Measurements from ENCODE around the gene ARHGAP20.

ARHGAP20 gene

GRCh38 chr11:110600322-110600721, 111.9 kb downstream of the ARHGAP20 start:
- no peak for DNase-seq

GRCh38 chr11:110599207-110599606, 113.0 kb downstream of the ARHGAP20 start:
- DNase-seq: no peak

GRCh38 chr11:110598725-110599124, 113.5 kb downstream of the ARHGAP20 start:
- DNase-seq: no peak

GRCh38 chr11:110587972-110588371, 124.3 kb downstream of the ARHGAP20 start:
- DNase-seq: no peak

GRCh38 chr11:110587129-110587528, 125.1 kb downstream of the ARHGAP20 start:
- DNase-seq: no peak

GRCh38 chr11:110584150-110584549, 128.1 kb downstream of the ARHGAP20 start:
- DNase-seq: no peak

GRCh38 chr11:110582728-110583432, 129.4 kb downstream of the ARHGAP20 start:
- DNase-seq: no peak

GRCh38 chr11:110580571-110580970, 131.7 kb downstream of the ARHGAP20 start:
- DNase-seq: no peak

GRCh38 chr11:110573411-110573810, 138.8 kb downstream of the ARHGAP20 start:
- DNase-seq: no peak

GRCh38 chr11:110571081-110571720, 141.0 kb downstream of the ARHGAP20 start:
- DNase-seq: no peak

GRCh38 chr11:110566577-110566976, 145.7 kb downstream of the ARHGAP20 start:
- DNase-seq: no peak

GRCh38 chr11:110565357-110566336, 146.6 kb downstream of the ARHGAP20 start:
- no peak for DNase-seq

GRCh38 chr11:110564676-110565356, 147.4 kb downstream of the ARHGAP20 start:
- no peak for DNase-seq

- no peak for DNase-seq
Observed at GRCh38 chr11:110544779-110545178, 167.5 kb downstream of the ARHGAP20 start.

- DNase-seq: no peak
Observed at GRCh38 chr11:110538154-110538553, 174.1 kb downstream of the ARHGAP20 start.

- DNase-seq: no peak
Observed at GRCh38 chr11:110530900-110531741, 181.1 kb downstream of the ARHGAP20 start.

GRCh38 chr11:110529043-110529442, 183.2 kb downstream of the ARHGAP20 start:
- no peak for DNase-seq

GRCh38 chr11:110527146-110527545, 185.1 kb downstream of the ARHGAP20 start:
- no peak for DNase-seq
